ENCODE measurements around the gene LYAR.

DNA sequence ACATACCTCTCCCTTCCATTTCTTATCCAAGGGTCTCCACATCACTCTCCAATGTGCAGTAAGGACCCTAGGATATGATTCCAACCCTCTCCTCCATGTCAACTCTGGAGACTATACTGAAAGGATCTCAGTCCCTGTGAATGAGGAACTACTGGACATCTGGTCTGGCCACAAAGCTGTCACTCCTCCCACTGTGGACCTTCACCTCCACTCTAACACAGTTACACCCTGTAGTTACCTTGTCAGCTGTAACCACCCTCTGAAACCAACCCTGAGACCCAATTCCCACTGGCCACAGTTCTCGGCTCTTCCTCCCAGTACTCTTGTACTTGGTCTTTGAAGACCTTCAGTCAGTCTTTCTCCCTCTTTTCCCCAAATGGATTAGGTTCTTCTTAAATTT lies 44.8 kb downstream of the LYAR start:
- TF ChIP-seq AHR (CRISPR knock-in tag; IDR thresholded peaks at IDR 0.05) (no peak), ZFP90 (CRISPR knock-in tag; IDR thresholded peaks at IDR 0.05; ENCODE audit: borderline replicate concordance) (no peak), SRF (IDR thresholded peaks at IDR 0.05; ENCODE audit: low read depth, low read length) (no peak), POLR2A (IDR thresholded peaks at IDR 0.05; ENCODE audit: insufficient read depth in 1 of 2, low read depth in 2 of 2, low read length in 2 of 2) (no peak), ZNF10 (CRISPR knock-in tag; IDR thresholded peaks at IDR 0.05; ENCODE audit: borderline replicate concordance, low read depth) (no peak)

All from HepG2 (cell line).